ENCODE data around the gene SV2C.
"Not testable (repeated sequence)": the region's sequence is repeated elsewhere in the genome, so short reads cannot be mapped to it uniquely, and the experiment has no call there.

Gene SV2C

GRCh38 chr5:76298852-76299251, 215.7 kb downstream of the SV2C start:
- no peak for DNase-seq (ENCODE audit: low read depth)

GRCh38 chr5:76299592-76299991, 216.4 kb downstream of the SV2C start:
- DNase-seq (ENCODE audit: low read depth), result no peak

- not testable (repeated sequence) for DNase-seq (ENCODE audit: low read depth)
Measured at GRCh38 chr5:76301932-76302331, 218.7 kb downstream of the SV2C start.

- DNase-seq (ENCODE audit: low read depth), result not testable (repeated sequence)
Measured at GRCh38 chr5:76302661-76303060, 219.5 kb downstream of the SV2C start.

GRCh38 chr5:76303921-76304320, 220.7 kb downstream of the SV2C start:
- DNase-seq (ENCODE audit: low read depth), result peak; percentile 3

GRCh38 chr5:76305269-76305668, 222.1 kb downstream of the SV2C start:
- DNase-seq (ENCODE audit: low read depth), result no peak

GRCh38 chr5:76305775-76306174, 222.6 kb downstream of the SV2C start:
- no peak for DNase-seq (ENCODE audit: low read depth)

- DNase-seq (ENCODE audit: low read depth), result no peak
Measured at GRCh38 chr5:76310208-76310607, 227.0 kb downstream of the SV2C start.

- no peak for DNase-seq (ENCODE audit: low read depth)
Measured at GRCh38 chr5:76312783-76313182, 229.6 kb downstream of the SV2C start.

- DNase-seq (ENCODE audit: low read depth), result no peak
Measured at GRCh38 chr5:76314643-76315042, 231.5 kb downstream of the SV2C start.

- no peak for DNase-seq (ENCODE audit: low read depth)
Measured at GRCh38 chr5:76319673-76320072, 236.5 kb downstream of the SV2C start.

GRCh38 chr5:76323494-76323893, 240.3 kb downstream of the SV2C start:
- not testable (repeated sequence) for DNase-seq (ENCODE audit: low read depth)

GRCh38 chr5:76325326-76325725, 242.1 kb downstream of the SV2C start:
- no peak for DNase-seq (ENCODE audit: low read depth)

- DNase-seq (ENCODE audit: low read depth), result no peak
Measured at GRCh38 chr5:76325876-76326491, 242.8 kb downstream of the SV2C start.

GRCh38 chr5:76326577-76327302, 243.6 kb downstream of the SV2C start:
- DNase-seq (ENCODE audit: low read depth), result no peak

- DNase-seq (ENCODE audit: low read depth), result no peak
Measured at GRCh38 chr5:76329346-76329745, 246.2 kb downstream of the SV2C start.

GRCh38 chr5:76331126-76331525, 247.9 kb downstream of the SV2C start:
- DNase-seq (ENCODE audit: low read depth), result no peak

GRCh38 chr5:76332102-76332501, 248.9 kb downstream of the SV2C start:
- DNase-seq (ENCODE audit: low read depth), result no peak

GRCh38 chr5:76332611-76333205, 249.5 kb downstream of the SV2C start:
- DNase-seq (ENCODE audit: low read depth), result no peak

GRCh38 chr5:76333571-76333970, 250.4 kb downstream of the SV2C start:
- no peak for DNase-seq (ENCODE audit: low read depth)

GRCh38 chr5:76334574-76334973, 251.4 kb downstream of the SV2C start:
- DNase-seq (ENCODE audit: low read depth), result no peak

- not testable (repeated sequence) for DNase-seq (ENCODE audit: low read depth)
Measured at GRCh38 chr5:76335451-76335850, 252.3 kb downstream of the SV2C start.

GRCh38 chr5:76336253-76336809, 253.1 kb downstream of the SV2C start:
- not testable (repeated sequence) for DNase-seq (ENCODE audit: low read depth)
